Measurements from ENCODE around the gene MAGI1.
"Not testable (repeated sequence)": the region's sequence is repeated elsewhere in the genome, so short reads cannot be mapped to it uniquely, and the experiment has no call there.

MAGI1 gene

DNA sequence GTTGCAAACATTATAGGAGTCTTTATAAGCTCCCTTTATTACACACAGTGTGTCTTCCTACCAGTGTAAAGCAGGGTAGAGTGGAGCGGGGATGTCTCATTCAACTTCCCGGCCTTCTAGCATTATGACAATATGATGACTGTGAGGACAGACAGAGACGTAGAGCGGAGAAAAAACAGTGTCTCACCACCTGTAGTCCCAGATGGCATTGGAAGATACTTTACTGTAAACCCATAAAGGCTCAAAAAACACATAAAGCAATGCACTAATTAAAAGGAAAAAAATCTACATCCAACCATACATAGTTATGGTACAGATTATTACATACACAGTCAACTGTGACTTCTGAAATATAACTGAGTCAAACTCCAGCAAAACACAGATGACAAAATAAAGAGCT, 383.7 kb downstream of the MAGI1 start:
- DNase-seq = no peak

DNA sequence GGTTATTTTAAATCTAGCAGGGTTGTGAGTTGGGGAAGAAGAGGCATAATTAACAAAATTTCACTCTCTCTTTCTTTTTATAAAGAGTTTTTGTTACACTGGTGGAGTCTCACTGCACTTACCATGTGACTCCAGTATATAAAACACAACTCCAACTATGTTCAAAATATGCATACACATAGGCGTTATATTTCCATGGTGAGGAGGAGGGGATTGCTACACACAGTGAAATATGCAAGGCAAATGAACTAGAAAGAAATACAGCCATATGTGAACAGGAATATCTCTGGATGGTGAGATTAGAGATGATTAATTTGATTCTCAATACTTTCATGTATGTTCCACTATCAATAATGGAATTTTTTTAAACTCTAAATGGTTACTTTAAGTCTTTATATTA, 385.0 kb downstream of the MAGI1 start:
- DNase-seq = no peak

DNA sequence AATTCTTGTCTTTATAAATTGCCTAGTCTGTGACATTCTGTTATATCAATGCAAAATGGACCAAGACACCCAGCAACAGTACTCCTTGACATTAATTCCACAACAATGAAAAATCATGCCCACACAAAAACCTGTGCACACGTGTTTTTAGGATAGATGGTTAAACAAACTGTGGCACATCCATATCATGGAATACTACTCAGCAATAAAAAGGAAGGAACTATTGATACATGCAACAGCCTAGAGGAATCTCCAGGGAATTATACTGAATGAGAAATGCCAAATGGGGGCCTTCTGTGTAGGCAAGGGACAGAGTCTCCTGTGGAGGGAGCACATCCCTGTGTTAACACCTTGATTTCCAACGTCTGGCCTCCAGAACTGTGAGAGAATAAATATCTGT, 388.5 kb downstream of the MAGI1 start:
- DNase-seq = no peak

DNA sequence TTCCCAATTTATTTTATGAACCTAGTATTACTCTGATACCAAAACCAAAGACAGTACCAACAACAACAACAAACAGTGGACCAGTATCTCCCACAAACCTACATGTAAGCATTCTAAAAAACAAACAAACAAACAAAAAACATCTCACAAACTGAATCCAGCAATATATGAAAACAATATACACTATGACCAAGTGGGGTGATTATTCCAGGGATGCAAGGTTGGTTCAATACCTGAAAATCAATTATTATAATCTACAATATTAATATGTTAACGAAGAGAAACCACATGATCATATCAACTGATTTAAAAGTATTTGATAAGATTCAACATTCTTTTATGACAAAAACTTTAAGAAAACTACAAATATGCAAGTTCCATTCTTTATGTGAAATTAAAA, 391.3 kb downstream of the MAGI1 start:
- no peak for DNase-seq

DNA sequence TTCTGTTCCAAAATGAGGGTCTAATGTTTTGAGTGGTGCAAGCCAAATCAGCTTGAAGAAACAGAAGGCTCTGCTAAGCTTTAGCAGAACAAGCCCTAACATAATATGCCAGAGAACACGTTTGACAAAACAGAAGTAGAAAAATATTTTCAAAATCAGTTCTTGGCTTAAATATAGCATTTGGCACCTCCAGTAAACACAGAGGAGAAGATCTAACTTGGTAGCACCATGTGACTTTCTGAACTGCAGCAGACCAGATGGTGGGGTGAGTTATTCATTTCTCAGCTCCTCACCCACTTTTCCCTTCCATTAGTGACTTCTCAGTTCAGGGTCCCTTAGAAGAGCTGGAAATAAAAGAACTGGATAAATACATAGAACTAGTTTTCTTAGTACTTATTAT, 395.8 kb downstream of the MAGI1 start:
- no peak for DNase-seq

DNA sequence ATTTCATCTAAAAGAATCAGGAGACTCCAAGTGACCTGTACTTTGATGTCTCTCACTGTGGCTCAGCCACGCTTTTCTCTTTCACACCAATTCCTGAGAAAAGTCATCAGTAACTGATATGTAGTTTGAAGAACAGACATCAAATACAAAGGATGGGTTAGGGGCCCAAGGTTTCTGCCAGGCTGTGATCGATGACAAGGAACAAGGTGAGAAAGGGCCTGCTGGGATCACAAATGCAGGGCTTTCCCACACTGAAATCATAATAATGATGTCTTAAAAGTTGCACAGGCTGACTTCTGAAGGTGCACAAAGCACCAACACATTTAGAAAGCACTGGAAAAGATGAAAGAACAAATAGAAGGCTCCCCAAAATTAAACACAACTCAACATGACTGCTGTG, 396.9 kb downstream of the MAGI1 start:
- no peak for DNase-seq

DNA sequence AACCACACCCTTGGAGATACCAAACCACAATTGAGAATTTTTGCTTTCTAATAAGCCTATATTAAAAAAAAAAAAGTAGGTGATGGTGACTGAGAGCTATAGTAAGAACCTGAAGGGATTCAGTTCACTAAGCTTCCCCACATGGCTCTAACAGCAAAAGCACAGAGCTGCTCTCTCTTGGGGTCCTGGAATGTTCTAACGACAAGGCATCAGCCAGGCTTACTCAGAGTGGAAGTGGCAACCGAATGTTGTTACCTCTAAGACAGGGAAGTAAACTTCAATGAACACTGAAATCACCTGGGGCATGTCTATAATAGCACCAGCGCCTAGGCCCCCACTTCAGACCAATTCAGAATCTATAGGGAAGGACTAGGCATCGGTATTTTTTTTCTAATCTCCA, 397.7 kb downstream of the MAGI1 start:
- DNase-seq = no peak

DNA sequence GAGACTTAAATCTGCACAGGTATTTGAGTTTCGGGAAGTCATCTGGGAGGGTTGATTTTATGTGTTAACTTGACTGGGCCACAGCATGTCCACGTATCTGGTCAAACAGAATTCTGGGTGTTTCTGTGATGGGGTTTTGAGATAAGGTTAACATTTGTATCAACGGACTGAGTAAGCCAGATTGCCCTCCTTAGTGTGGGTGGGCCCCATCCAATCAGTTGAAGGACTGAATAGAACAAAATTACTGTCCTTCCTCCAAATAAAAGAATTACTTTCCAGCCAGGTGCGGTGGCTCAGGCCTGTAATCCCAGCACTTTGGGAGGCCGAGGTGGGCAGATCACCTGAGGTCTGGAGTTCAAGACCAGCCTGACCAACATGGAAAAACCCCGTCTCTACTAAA, 399.3 kb downstream of the MAGI1 start:
- no peak for DNase-seq

DNA sequence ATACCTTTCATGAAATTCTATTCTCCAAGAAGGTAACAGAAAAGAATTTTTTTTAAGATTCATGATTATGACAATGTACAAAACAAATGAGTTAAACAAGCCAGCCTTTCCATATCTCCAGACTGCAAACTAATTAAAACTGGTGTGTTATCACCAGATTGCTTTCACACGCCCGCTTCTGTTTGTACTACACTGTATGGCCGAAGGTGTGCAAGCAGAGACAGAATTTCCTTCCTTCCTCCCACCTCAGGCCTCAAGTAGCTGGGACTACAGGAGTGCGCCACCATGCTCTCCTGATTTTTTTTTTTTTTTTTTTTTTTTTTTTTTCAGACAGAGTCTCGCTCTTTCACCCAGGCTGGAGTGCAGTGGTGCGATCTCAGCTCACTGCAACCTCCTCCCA, 400.4 kb downstream of the MAGI1 start:
- DNase-seq = no peak

DNA sequence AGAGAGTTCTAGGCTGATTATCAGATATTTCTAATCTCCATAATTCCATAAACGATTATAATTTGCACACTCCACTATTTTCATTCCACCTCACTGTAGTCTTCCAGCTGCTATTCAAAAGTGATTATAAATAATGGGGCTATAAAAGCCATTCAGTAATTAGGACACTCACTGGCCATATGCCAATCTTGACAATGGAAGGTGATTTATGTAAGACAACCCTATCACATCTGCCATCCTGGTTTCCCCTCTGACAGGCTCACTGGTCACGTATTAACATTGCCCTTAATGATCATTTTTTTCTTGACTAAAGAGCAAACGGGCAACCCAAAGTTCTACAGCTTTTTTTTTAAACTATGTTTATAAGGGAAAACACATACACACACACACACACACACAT, 402.4 kb downstream of the MAGI1 start:
- no peak for DNase-seq

DNA sequence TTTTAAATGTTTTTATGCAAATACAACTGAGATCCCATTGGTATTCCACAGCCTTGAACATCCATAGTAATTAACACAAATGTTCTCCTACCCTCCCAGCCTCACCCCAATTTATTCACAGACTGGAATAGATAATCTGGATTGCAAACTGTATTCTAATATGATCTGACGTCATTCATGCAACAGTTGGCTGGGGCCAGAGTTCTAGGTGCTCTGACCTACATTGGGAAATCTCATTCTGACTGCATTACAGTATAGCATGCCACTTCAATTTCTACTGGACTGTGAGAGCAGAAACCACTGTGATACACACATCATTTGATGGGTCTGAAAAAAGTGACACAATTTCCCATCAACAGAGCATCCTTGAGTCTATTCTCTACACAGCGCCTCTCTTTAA, 403.1 kb downstream of the MAGI1 start:
- DNase-seq = no peak

DNA sequence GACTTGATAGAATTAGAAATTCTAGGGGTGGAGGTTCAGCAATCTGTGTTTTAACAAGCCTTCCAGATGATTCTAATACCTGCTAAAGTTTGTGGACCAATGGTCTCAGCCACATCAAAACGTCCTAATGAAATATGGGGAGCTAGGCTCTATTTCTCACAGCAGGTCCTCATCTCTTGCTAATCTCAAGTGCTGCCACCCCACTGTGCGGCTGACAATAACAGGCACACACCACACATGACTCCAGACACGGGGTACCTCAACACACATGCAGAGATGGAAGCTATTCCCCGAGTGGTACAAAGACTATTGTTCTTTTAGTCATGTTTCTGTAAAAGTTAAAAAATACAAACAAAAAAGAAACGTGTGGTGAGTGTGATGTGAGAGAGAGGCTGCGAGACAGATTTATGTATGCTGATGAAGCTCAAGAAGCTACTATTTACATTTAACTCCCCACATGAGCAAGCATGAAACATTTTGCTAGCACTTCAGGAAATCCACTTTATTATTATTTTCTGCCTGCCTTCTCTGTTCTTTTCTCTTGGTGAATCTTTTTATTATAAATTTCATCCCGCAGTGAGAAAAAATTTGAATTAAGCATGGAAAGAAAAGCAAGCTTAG, 405.6 kb downstream of the MAGI1 start:
- no peak for DNase-seq

DNA sequence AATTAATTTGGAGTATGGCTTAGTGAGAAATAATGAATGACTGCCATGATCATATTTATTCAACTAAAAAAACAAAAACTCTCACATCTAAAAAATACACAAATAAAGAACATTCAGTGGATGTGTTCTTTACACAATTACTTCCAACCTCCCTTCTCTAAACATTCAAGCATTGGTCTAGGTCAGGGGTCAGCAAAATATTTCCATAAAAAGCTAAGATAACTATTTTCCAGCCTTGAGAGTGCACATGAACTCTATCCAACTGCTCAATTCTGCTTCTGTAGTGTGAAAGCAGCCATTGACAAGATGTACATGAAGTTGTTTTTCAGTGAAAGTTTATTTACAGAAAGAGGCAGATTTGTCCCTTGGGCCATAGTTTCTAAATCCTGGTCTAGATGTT, 406.3 kb downstream of the MAGI1 start:
- no peak for DNase-seq

DNA sequence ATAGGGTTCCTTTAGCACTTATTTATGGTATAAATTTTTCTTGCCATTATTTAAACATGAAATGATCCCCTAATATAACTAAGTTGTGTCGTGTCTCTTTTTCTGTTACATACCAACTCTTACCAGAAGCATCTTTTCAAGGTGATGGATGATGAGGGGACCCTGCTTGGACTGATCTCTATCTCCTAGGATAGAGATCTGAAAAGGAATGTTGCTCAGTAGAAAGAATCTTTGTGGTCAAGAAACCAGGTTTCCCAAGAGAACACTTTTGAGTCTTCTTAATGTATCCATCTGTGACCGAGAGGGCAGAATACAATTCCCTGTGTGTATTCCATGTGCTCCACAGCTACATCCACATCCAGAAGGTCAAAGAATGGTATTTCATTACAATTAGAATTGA, 409.7 kb downstream of the MAGI1 start:
- no peak for DNase-seq

DNA sequence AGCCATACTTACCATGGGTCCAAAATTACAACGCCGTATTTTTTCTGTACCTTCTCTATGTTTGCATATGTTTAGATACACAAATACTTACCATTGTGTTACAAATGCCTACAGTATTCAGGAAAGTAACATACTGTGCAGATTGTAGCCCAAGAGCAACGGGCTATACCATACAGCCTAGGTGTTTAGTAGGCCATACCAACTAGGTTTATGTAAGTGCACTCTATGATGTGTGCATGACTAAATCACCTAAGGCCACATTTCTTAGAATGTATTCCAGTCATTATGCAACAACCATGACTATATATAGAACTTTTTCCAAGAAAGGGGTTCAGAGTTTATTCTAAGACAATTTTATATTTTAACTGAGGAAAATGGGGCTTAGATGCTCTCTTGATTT, 411.7 kb downstream of the MAGI1 start:
- no peak for DNase-seq

DNA sequence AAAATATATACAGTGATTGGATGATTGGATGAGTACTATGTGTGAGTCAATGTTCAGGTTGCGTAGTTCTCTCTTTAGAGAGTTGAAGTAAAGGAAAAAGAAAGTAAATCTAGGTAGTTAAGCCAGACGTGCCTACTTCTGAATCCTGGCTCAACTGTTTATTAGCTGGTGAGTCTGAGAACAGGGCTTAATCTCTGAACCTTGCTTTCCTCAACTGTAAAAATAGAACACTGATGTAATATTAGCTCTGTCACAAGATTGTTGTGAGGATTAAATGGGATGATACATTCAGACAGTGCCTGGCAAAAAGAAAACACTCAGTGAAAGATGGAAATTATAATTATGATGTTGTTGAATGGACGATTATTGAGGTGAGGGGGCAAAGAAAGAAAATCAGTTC, 413.4 kb downstream of the MAGI1 start:
- no peak for DNase-seq

DNA sequence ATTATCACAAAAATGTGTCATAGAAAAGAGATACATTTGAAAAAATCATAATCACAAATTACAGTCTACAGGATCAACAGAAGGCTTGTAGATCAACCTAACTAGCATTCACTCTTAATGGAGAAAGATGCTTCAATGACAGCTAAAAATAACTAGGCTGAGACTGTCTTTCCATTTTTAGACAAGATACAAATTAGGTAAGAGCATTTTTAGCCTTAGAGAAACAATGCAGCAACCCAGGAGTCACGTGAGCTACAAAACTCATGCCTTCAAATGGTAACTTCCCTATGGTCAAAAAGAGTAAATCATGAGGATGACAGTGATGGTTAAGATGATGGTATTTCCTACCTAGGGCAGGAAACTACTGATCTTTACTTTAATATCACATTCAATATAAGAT, 415.4 kb downstream of the MAGI1 start:
- DNase-seq = no peak

DNA sequence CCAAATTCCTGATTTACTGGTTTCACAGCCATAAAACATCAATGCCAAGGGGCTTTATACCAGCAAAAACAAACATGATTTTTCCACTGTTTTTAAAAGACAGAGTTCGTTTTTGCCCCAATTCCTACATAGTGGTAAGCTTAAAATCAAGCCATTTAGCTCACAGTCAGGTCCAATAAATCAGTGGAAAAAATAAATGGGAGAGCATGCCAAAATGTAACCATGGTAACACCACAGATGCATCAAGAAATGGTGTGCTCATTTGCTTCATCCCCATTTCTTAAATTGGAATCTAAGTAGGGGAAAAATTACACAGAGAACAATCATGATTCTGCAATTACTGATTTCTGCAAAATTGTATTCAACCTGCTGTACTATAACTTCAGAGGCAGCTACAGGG, 418.8 kb downstream of the MAGI1 start:
- DNase-seq = no peak

DNA sequence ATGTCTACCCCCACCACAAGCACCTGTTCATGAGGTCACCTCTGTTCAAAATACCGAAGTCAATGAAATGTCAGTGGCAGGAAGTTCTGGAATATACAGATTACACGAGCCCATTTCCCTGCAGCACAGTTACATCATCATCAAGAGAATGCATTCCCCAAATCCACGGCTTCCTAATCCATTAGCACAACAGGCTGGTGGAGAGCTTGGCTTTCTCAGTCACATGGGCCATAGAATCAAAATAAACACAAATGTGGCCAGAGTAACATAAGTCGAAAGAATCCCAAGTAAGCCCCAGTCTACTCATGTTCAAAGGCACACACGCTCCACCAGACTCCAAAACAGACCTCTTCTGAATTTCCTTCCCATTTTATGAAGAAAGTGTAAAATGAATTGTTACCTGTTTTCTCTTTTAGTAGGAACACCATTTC, 419.3 kb downstream of the MAGI1 start:
- DNase-seq = no peak

DNA sequence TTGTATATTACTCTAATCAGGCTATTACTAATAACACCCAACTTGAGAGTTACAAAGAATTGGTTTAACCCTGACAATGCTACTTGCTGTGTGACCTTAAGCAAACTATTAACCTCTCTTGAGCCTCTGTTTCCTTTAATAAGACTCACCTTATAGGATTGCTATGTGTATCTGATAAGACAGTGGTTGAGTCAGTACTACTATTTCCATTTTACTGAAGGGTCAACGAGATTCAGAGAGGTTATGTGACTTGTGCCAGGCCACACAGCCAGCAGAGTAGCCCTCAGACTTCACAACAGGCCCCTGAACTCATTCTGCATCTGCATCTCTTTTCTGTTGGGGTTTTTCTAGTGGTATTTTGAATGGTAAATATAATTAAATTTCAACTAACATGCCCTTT, 420.1 kb downstream of the MAGI1 start:
- no peak for DNase-seq

DNA sequence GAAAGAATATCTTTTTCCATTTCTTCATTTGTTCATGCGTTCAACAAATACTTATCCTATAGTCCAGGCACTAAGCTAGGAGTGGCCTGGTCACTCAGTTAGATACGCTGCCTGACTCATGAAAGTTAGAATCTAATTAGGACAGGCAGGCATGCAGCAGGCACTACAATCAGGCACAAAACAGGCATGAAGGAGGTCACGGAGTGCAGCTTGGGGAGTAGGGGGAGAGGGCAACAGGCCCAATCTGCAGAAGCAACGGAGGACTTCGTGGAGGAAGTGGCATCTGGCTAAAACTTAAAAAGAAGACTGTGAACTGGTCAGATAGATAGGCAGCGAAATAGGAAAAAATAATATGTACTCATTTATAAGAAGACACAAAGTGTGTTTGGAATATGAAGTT, 420.9 kb downstream of the MAGI1 start:
- DNase-seq = no peak

DNA sequence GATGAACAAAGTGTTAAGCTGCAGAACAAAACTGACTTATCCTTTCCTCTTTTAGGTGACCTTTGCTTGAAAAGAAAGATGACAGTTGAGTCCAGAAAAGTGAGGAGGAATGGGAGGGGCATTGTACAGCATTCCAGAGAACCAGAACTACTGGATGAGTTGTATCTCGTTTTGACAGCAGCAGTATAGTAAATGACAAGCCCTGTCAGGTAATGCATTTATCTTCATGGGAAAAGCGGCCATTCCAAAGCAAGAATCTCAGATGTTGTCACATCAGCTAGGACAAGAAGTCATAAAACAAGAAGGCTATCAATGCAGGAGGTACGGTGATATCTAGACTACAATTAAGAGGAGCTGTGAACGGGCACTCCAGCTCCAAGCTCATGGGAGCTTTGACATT, 421.5 kb downstream of the MAGI1 start:
- DNase-seq = no peak

DNA sequence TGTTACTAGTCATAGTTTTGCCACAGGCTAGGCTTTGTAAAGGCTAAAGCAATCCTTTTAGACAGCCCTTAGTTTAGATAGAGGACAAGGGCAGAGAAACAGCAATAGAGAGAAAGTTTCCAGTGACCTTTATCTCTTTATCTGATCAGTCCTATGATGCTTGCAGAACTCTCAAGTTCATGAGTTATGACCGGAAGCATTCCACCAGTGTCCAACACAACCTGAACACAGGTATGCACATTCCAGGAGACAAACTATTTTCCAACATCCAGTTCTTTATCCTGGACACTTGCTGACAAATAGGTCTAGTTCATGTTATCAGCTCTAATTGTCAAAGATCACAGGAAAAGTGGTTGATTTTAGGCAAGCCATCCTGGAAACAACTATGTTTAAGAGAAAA, 422.2 kb downstream of the MAGI1 start:
- DNase-seq = no peak

DNA sequence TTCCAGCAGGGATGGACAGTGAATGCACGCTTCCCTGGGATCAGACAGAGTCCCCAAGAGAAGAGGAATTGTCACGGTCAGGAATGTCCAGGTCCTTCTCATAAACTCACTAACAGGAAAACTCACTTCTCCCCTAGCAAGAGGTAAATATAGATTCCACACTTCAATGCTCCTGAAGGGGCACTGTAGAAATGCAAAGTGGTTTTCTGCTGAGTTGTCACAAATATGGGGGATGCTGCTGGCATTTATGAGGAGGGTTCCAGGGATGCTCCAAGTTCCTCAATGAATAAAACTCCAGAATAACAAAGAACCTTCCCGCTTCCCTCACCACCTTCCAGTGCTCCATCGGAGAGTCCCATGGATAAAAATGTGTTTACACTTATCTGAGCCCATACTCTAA, 423.4 kb downstream of the MAGI1 start:
- no peak for DNase-seq

DNA sequence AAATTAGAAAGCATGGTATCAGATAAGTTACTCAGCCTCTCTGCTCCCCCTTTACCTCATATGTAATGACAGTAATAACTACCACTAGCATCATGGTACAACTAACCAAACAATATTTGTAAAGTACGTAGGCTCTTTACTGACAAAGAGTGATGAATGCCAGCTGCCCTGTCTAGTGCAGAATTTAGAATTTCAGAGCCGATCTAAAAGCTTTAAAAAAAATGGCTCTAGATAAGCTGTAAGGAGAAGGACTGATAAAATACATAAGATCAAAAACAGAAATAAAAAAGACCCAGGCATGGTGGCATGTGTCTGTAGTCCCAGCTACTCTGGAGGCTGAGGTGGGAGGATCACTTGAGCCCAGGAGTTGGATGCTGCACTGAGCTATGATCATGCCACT, 424.1 kb downstream of the MAGI1 start:
- DNase-seq = no peak

DNA sequence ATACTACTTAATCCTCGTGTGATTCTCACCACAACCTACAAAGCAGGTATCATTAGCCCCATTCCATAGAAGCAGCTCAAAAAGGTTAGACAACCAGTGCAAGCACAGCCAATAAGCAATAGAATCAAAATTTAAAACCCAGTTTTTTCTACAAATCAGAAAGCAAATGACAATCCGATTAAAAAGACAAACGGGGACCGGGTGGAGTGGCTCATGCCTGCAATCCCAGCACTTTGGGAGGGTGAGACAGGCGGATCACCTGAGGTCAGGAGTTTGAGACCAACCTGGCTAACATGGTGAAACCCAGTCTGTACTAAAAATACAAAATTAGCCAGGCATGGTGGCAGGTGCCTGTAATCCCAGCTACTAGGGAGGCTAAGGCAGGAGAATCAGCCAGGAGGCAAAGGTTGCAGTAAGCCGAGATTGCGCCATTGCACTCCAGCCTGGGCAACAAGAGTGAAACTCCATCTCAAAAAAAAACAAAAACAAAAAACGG, 430.7 kb downstream of the MAGI1 start:
- not testable (repeated sequence) for DNase-seq

Measured in stimulated activated CD4-positive, alpha-beta T cell treated with anti-CD3 and anti-CD28 coated beads, Interleukin-1b, Interleukin-23, amount 100 ng/mL, for 48 hours (primary cell).